GM20431 (cell line): ENCODE measurements around the gene S100A14.
"Not testable (repeated sequence)": the region's sequence is repeated elsewhere in the genome, so short reads cannot be mapped to it uniquely, and the experiment has no call there.

ENCODE experiments used
- in situ Hi-C: fragments of 300-500 bp; cut with MseI, MboI; formaldehyde crosslinking; loops from one replicate; pipeline ENCODE4 v1.15.0; 2020; ENCODE audit warnings: low sequenced_read_pairs; ENCODE audit not compliant: unreplicated experiment

The S100A14 gene

GRCh38 chr1:153598309-153599172 is 17.6 kb downstream of the S100A14 start:
- in situ Hi-C loops: no loop called here

- in situ Hi-C loops: no loop called here
Observed at GRCh38 chr1:153597206-153597605, 18.9 kb downstream of the S100A14 start.

- in situ Hi-C loops: no loop called here
Observed at GRCh38 chr1:153592748-153593147, 23.4 kb downstream of the S100A14 start.

- in situ Hi-C loops: no loop called here
Observed at GRCh38 chr1:153588482-153588881, 27.6 kb downstream of the S100A14 start.

- in situ Hi-C loops: not testable (repeated sequence)
Observed at GRCh38 chr1:153588033-153588432, 28.1 kb downstream of the S100A14 start.

GRCh38 chr1:153587314-153587713 is 28.8 kb downstream of the S100A14 start:
- in situ Hi-C loops: no loop called here

GRCh38 chr1:153586347-153586746 is 29.8 kb downstream of the S100A14 start:
- in situ Hi-C loops: no loop called here

GRCh38 chr1:153585006-153585405 is 31.1 kb downstream of the S100A14 start:
- in situ Hi-C loops: no loop called here

- in situ Hi-C loops: no loop called here
Observed at GRCh38 chr1:153583976-153584375, 32.1 kb downstream of the S100A14 start.

GRCh38 chr1:153583514-153583913 is 32.6 kb downstream of the S100A14 start:
- in situ Hi-C loops: not testable (repeated sequence)

- in situ Hi-C loops: not testable (repeated sequence)
Observed at GRCh38 chr1:153582836-153583235, 33.3 kb downstream of the S100A14 start.

- in situ Hi-C loops: no loop called here
Observed at GRCh38 chr1:153578936-153579335, 37.2 kb downstream of the S100A14 start.

GRCh38 chr1:153578490-153578889 is 37.6 kb downstream of the S100A14 start:
- in situ Hi-C loops: no loop called here

GRCh38 chr1:153577624-153578051 is 38.5 kb downstream of the S100A14 start:
- in situ Hi-C loops: no loop called here

GRCh38 chr1:153577138-153577537 is 39.0 kb downstream of the S100A14 start:
- in situ Hi-C loops: no loop called here

GRCh38 chr1:153575497-153575896 is 40.6 kb downstream of the S100A14 start:
- in situ Hi-C loops: not testable (repeated sequence)

GRCh38 chr1:153575081-153575491 is 41.0 kb downstream of the S100A14 start:
- in situ Hi-C loops: not testable (repeated sequence)

GRCh38 chr1:153573351-153573750 is 42.8 kb downstream of the S100A14 start:
- in situ Hi-C loops: no loop called here

- in situ Hi-C loops: no loop called here
Observed at GRCh38 chr1:153572569-153573015, 43.5 kb downstream of the S100A14 start.

- in situ Hi-C loops: no loop called here
Observed at GRCh38 chr1:153571706-153572105, 44.4 kb downstream of the S100A14 start.

- in situ Hi-C loops: no loop called here
Observed at GRCh38 chr1:153570874-153571273, 45.3 kb downstream of the S100A14 start.

GRCh38 chr1:153569465-153569864 is 46.7 kb downstream of the S100A14 start:
- in situ Hi-C loops: loop anchor here (5.0 kb wide), 1 partner anchor 57 kb away; no protein-coding TSS in a partner anchor
